Ishikawa (cell line): ENCODE measurements around the gene NTMT1.
A peak's percentile ranks its signal among the peaks of the same experiment; 100 is the strongest.

Source experiments
- CEBPB ChIP-seq: IDR thresholded peaks from 2 replicates; pipeline ENCODE4 v1.6.1; 2012
- CREB1 ChIP-seq: IDR thresholded peaks from 2 replicates; pipeline ENCODE4 v1.6.1; 2012; ENCODE audit warnings: low read depth
- EGR1 ChIP-seq: IDR thresholded peaks from 2 replicates; pipeline ENCODE4 v1.6.1; 2012
- EP300 ChIP-seq: IDR thresholded peaks from 2 replicates; pipeline ENCODE4 v1.6.1; 2012; ENCODE audit warnings: borderline replicate concordance
- FOXM1 ChIP-seq: IDR thresholded peaks from 2 replicates; pipeline ENCODE4 v1.6.1; 2012; ENCODE audit warnings: low read depth, borderline replicate concordance
- NFIC ChIP-seq: IDR thresholded peaks from 2 replicates; pipeline ENCODE4 v1.6.1; 2012
- RAD21 ChIP-seq: IDR thresholded peaks from 2 replicates; pipeline ENCODE4 v1.6.1; 2012; ENCODE audit warnings: low read depth
- TAF1 ChIP-seq: IDR thresholded peaks from 2 replicates; pipeline ENCODE4 v1.6.1; 2012; ENCODE audit warnings: low read depth, mild to moderate bottlenecking
- TCF12 ChIP-seq: IDR thresholded peaks from 2 replicates; pipeline ENCODE4 v1.6.1; 2012; ENCODE audit warnings: low read depth
- TEAD4 ChIP-seq: IDR thresholded peaks from 2 replicates; pipeline ENCODE4 v1.6.1; 2012
- YY1 ChIP-seq: IDR thresholded peaks from 2 replicates; pipeline ENCODE4 v1.6.1; 2012; ENCODE audit warnings: low read depth
- ZBTB7A ChIP-seq: IDR thresholded peaks from 2 replicates; pipeline ENCODE4 v1.6.1; 2012; ENCODE audit warnings: low read depth
- TF ChIP-seq, protein P1 (sequence below): IDR thresholded peaks from 2 replicates; pipeline ENCODE4 v1.6.1; 2012
- TF ChIP-seq, protein P2 (sequence below): IDR thresholded peaks from 2 replicates; pipeline ENCODE4 v1.6.1; 2012; ENCODE audit warnings: low read depth, mild to moderate bottlenecking
- TF ChIP-seq, protein P3 (sequence below): IDR thresholded peaks from 2 replicates; pipeline ENCODE4 v1.6.1; 2012

NTMT1 gene

DNA sequence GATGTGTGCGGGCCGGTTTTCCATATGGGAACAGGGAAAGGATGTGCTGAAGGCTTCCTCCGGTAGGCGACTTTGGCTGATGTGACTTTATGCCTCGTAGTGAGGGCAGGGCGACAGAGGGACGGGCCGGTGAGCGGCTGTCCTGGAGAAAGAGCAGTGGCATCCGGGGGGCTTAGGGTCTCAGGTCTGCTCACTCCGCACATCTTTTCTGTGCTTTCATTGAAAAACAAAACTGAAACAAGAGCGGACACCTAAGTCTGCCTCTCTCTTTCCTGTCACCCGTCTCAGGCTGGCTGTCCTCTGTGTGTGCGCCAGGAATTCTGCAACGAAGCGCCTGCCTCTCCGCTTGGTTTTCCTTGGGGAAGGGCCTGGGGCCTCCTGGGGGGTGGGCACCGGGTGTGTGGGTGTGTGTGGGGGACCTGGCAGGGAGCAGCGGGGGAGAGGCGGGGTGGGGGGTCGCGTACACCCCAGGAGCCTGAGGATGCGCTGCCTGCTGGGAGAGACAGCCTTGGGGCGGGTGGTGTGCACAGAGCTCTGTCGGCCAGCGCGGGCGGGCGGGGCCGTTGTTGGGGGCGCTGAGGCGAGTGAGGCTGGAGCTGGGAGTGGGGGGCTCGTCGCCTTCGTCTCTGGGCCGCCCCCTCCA lies 38.9 kb downstream of the NTMT1 start:
- TF ChIP-seq TEAD4: no peak
- no peak for TF ChIP-seq CEBPB
- no peak for TF ChIP-seq FOXM1

DNA sequence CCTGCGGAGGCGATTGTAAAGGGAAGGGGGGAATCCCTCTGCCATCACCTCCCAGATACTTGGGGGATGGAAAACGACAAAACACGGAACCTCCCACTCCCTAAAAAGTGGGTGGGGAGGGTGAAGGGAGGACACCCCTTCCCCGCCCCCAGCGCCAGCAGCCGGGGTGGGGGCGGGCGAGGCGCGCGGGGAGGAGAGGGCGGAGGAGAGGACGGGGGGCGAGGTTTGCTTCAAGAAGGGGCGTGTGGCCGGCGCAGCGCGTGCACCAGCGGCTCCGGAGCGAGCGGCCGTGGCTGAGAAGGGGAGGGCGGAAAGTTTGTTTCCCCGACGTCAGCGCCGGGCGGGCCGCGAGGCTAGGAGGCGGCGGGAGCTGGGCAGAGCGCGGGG lies 39.4 kb downstream of the NTMT1 start, which contains the start of gene PRRX2:
Gene PRRX2 (plus strand): TSS at position 259 of the 387 bp plus-strand sequence. CDS start 221 bp downstream, outside the sequence.
- TF ChIP-seq, protein P1, sequence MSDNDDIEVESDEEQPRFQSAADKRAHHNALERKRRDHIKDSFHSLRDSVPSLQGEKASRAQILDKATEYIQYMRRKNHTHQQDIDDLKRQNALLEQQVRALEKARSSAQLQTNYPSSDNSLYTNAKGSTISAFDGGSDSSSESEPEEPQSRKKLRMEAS: peak; percentile 74
- 0 out of 2 replicates have a peak, but pooled peaks have one; percentile 76 for TF ChIP-seq ZBTB7A
- TF ChIP-seq YY1: no peak
- no peak for TF ChIP-seq TEAD4

DNA sequence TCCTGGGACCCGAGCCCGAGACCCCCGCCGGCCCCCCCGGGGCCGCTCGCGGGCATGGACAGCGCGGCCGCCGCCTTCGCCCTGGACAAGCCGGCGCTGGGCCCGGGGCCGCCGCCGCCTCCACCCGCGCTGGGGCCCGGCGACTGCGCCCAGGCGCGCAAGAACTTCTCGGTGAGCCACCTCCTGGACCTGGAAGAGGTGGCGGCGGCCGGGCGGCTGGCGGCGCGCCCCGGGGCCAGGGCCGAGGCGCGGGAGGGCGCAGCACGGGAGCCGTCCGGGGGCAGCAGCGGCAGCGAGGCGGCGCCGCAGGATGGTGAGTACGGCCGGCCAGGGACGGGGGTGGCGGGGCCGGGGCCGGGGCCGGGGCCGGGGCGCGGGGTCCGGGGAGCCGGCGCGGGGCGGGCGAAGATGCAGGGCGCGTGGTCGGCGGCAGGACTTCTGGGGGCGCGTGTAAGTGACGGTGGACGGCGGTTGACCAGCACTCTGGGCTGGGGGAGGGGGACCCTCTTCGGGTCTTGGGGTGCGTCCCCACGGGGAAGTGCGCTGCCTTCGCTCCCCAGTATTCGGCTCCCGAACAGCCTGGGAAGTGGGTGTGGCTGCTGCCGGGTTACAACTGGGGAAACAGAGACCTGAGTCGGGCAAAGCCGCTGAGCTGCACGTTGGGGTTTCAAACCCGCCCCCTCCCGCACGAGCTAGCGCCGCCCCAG lies 40.0 kb downstream of the NTMT1 start:
- TF ChIP-seq TAF1 (no peak), TCF12 (no peak), EGR1 (no peak), YY1 (no peak), ZBTB7A (no peak), EP300 (no peak), CREB1 (no peak), FOXM1 (no peak), NFIC (no peak), RAD21 (no peak), CEBPB (no peak), TEAD4 (no peak)
- TF ChIP-seq, protein P2, sequence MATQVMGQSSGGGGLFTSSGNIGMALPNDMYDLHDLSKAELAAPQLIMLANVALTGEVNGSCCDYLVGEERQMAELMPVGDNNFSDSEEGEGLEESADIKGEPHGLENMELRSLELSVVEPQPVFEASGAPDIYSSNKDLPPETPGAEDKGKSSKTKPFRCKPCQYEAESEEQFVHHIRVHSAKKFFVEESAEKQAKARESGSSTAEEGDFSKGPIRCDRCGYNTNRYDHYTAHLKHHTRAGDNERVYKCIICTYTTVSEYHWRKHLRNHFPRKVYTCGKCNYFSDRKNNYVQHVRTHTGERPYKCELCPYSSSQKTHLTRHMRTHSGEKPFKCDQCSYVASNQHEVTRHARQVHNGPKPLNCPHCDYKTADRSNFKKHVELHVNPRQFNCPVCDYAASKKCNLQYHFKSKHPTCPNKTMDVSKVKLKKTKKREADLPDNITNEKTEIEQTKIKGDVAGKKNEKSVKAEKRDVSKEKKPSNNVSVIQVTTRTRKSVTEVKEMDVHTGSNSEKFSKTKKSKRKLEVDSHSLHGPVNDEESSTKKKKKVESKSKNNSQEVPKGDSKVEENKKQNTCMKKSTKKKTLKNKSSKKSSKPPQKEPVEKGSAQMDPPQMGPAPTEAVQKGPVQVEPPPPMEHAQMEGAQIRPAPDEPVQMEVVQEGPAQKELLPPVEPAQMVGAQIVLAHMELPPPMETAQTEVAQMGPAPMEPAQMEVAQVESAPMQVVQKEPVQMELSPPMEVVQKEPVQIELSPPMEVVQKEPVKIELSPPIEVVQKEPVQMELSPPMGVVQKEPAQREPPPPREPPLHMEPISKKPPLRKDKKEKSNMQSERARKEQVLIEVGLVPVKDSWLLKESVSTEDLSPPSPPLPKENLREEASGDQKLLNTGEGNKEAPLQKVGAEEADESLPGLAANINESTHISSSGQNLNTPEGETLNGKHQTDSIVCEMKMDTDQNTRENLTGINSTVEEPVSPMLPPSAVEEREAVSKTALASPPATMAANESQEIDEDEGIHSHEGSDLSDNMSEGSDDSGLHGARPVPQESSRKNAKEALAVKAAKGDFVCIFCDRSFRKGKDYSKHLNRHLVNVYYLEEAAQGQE: no peak
- TF ChIP-seq, protein P3, sequence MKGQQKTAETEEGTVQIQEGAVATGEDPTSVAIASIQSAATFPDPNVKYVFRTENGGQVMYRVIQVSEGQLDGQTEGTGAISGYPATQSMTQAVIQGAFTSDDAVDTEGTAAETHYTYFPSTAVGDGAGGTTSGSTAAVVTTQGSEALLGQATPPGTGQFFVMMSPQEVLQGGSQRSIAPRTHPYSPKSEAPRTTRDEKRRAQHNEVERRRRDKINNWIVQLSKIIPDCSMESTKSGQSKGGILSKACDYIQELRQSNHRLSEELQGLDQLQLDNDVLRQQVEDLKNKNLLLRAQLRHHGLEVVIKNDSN: no peak
- TF ChIP-seq, protein P1: no peak

DNA sequence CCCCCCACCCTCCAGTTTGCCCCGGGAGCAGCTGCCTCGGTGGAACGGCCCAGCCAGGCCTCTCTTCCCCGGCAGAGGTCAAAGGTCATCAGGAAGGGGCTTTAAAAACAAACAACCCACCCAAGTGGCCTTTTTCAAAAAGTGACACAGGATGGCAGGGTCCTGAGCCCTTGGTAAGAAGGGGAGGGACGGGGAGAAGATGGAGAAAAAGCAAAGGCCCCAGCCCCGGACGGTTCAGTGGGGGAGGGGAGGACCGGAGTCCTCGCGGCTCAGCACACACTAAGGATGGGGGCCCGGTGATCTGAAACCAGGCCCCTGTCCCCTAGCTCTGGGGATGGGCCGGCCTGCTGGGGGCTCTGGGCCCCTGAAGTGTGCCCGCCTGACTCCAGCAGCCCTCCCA lies 40.6 kb downstream of the NTMT1 start:
- TF ChIP-seq EGR1 (no peak), TEAD4 (no peak), CREB1 (no peak), RAD21 (no peak), ZBTB7A (no peak), YY1 (no peak), FOXM1 (no peak), EP300 (no peak), NFIC (no peak), CEBPB (no peak), TAF1 (no peak)
- TF ChIP-seq, protein P2: no peak
- TF ChIP-seq, protein P1: no peak

DNA sequence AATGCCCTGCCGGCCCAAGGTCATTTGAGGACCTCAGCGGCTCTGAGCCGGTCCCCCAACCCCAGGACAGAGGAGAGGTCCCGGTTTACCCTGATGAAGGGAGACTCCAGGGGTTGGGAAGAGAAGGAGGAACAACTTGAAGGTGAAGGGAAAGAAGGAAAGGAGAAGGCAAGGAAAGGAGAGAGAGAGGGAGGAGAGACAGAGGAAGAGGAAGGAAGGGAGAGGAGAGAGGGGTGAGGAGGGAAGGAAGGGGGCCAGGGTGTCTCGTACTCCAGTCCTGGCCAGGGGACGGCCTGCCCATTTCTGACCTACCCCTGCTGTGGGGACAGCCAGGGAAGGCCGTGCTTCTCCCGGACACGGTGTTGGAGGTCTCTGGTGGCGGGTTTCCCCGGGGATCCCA lies 41.4 kb downstream of the NTMT1 start:
- TF ChIP-seq ZBTB7A (no peak), RAD21 (no peak), CREB1 (no peak), EGR1 (no peak), YY1 (no peak), FOXM1 (no peak), NFIC (no peak)
- TF ChIP-seq, protein P2: no peak
- TF ChIP-seq, protein P3: no peak
